ENCODE data around the gene NCAPD2.

NCAPD2 gene

DNA sequence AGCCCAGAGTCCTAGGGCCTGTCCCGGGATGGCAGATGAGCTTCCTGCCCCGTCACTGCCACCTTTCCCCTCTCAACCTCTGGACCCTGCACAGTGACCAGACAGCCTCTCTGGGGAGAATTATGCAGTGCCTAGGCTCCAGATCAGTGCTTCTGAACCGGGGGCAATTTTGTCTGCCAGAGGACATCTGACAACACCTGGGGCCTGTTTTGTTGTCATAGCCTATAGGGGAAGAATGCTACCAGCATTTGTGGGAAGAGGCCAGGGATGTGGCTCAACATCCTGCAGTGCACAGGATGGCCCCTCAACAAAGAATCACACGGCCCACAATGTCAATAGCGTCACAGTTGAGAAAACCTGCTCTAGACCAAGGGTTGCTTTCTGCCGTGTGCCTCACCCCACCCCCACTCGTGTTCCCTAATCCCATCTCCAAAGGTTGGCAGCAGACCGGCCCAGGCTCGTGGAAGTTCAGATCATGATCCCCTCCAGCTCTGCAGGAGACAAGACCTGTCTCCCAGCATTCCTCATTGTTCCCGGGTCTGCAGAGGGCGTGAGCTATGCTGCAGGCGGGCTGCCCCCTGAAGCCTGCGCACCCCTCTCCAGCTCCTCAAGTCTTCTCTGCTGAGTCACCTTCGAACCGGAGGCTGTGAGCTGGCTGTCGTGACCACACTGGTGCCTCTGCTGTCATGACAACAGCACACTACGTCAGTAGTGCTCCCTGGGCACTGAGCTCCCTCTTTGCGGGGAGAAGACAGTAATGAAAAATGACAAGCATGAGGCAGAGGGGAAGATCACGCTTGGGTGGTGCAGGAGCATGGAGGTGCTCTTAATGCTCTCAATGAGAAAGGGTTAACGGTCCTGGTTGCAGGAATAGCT, 38.4 kb downstream of the NCAPD2 start:
- no peak for DNase-seq (ENCODE audit: insufficient read length, low spot score)
- FAIRE-seq: peak; percentile 86

DNA sequence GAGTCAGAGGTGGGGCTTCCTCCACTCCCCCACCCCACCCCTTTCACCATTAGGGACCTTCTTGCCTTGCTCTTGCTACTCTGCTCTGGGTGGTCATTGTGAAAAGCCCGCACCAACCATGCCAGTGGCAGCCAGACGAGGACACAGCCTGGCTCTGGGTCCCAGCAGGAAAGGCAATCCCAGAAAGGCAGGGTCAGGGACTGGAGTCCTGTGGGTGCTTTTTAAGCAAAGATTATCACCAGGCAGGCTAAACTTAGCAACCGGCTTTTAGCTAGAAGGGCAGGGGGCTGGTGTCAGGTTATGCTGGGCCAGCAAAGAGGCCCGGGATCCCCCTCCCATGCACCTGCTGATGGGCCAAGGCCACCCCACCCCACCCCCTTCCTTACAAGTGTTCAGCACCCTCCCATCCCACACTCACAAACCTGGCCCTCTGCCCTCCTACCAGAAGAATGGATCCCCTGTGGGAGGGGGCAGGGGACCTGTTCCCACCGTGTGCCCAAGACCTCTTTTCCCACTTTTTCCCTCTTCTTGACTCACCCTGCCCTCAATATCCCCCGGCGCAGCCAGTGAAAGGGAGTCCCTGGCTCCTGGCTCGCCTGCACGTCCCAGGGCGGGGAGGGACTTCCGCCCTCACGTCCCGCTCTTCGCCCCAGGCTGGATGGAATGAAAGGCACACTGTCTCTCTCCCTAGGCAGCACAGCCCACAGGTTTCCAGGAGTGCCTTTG, 39.2 kb downstream of the NCAPD2 start:
- DNase-seq (ENCODE audit: insufficient read length, low spot score) (no peak), FAIRE-seq (no peak)

DNA sequence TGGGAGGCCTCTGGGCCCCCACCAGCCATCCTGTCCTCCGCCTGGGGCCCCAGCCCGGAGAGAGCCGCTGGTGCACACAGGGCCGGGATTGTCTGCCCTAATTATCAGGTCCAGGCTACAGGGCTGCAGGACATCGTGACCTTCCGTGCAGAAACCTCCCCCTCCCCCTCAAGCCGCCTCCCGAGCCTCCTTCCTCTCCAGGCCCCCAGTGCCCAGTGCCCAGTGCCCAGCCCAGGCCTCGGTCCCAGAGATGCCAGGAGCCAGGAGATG, 39.7 kb downstream of the NCAPD2 start:
- FAIRE-seq: no peak
- DNase-seq (ENCODE audit: insufficient read length, low spot score): no peak

GRCh38 chr12:6533923-6534694, 40.2 kb downstream of the NCAPD2 start, which contains the start of gene GAPDH:
Gene GAPDH, plus strand, starts transcription at chr12:6534517. Its CDS starts 316 bp downstream, at chr12:6534833.
- peak; percentile 86 for FAIRE-seq
- peak; percentile 77 for DNase-seq (ENCODE audit: insufficient read length, low spot score)

GRCh38 chr12:6534695-6534944, 40.7 kb downstream of the NCAPD2 start:
- no peak for DNase-seq (ENCODE audit: insufficient read length, low spot score)
- FAIRE-seq: no peak

DNA sequence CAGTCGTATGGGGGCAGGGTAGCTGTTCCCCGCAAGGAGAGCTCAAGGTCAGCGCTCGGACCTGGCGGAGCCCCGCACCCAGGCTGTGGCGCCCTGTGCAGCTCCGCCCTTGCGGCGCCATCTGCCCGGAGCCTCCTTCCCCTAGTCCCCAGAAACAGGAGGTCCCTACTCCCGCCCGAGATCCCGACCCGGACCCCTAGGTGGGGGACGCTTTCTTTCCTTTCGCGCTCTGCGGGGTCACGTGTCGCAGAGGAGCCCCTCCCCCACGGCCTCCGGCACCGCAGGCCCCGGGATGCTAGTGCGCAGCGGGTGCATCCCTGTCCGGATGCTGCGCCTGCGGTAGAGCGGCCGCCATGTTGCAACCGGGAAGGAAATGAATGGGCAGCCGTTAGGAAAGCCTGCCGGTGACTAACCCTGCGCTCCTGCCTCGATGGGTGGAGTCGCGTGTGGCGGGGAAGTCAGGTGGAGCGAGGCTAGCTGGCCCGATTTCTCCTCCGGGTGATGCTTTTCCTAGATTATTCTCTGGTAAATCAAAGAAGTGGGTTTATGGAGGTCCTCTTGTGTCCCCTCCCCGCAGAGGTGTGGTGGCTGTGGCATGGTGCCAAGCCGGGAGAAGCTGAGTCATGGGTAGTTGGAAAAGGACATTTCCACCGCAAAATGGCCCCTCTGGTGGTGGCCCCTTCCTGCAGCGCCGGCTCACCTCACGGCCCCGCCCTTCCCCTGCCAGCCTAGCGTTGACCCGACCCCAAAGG, 41.2 kb downstream of the NCAPD2 start:
- peak; percentile 33 for DNase-seq (ENCODE audit: insufficient read length, low spot score)
- peak; percentile 76 for FAIRE-seq

DNA sequence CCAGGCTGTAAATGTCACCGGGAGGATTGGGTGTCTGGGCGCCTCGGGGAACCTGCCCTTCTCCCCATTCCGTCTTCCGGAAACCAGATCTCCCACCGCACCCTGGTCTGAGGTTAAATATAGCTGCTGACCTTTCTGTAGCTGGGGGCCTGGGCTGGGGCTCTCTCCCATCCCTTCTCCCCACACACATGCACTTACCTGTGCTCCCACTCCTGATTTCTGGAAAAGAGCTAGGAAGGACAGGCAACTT, 41.7 kb downstream of the NCAPD2 start:
- FAIRE-seq (no peak), DNase-seq (ENCODE audit: insufficient read length, low spot score) (no peak)

GRCh38 chr12:6535960-6536847, 42.3 kb downstream of the NCAPD2 start:
- FAIRE-seq: no peak

GRCh38 chr12:6536894-6537579, 43.1 kb downstream of the NCAPD2 start:
- FAIRE-seq (no peak), DNase-seq (ENCODE audit: insufficient read length, low spot score) (no peak)

More at GRCh38 chr12:6535960-6536847, 42.3 kb downstream of the NCAPD2 start:
- no peak for DNase-seq (ENCODE audit: insufficient read length, low spot score)

GRCh38 chr12:6537580-6538419, 43.9 kb downstream of the NCAPD2 start:
- DNase-seq (ENCODE audit: insufficient read length, low spot score) (peak; percentile 50), FAIRE-seq (peak; percentile 47)

GRCh38 chr12:6538420-6539313, 44.8 kb downstream of the NCAPD2 start:
- DNase-seq (ENCODE audit: insufficient read length, low spot score) (no peak), FAIRE-seq (no peak)

DNA sequence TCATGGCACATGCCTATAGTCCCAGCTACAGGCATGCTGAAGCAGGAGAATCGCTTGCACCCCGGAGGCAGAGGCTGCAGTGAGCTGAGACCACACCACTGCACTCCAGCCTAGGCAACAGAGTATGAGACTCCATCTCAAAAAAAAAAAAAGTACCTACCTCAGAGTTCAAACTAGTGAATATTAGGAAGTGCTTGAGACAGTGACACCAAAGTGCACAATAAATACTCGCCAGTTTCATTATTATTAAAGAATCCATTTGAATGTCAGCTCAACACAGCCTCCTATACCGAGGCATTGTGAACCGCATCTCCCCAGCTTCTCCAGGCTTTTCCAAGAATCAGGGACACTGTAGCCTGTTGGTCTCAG, 45.4 kb downstream of the NCAPD2 start:
- no peak for FAIRE-seq
- no peak for DNase-seq (ENCODE audit: insufficient read length, low spot score)

DNA sequence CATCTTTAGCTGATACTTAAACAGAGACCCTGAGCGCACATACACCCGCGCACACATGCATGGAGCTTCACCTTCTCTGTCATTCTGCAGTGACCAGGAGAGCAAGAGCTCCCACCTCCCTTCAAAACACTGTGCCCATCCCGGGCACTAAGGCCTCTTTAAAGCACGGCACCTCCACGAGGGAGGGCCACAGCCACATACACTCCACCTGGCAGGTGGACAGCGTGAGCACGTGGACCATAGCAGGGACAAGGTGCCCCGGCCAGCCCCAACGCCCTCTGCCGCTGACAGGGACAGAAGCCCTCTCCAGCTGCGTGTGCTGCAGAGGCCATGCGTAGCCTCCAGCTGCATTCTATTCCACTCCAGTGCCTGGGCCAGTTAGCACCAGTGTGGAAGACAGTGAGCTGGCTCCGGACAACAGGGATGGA, 45.8 kb downstream of the NCAPD2 start:
- DNase-seq (ENCODE audit: insufficient read length, low spot score) (no peak), FAIRE-seq (no peak)

DNA sequence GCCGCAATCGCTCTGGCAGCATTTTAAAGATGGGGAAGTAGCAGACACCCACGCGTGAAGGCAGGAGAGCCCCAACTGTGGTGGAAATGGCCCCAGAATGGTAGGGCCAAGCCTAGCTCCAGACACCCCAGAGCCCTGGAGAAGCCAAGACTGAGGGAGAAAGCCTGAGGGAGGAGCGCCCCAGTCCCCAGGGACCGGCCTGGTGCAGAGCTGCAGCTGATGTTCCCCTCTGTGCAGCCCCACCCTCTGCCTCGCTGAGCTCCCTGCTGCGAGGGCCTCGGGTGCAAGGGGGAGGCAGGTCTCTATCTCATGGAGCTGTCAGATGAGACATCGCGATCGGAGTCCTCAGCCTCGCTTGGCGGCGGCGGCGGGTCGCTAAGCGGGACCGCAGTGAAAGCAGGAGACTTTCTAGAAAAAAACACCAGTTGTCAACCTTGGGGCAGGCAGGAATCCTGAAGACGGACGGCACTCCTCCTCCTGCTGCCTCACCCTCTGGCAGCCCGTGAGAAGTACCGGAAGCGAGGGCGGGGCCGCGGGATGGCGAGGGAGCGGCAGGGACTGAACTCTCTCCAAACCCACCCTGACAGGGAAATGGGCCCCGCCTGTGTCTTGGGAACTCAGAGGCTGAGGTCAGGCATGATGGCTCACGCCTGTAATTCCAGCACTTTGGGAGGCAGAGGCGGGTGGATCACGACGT, 46.4 kb downstream of the NCAPD2 start:
- FAIRE-seq: no peak
- DNase-seq (ENCODE audit: insufficient read length, low spot score): no peak

- FAIRE-seq: no peak
- DNase-seq (ENCODE audit: insufficient read length, low spot score): no peak
Observed at GRCh38 chr12:6541371-6542165, 47.7 kb downstream of the NCAPD2 start.

DNA sequence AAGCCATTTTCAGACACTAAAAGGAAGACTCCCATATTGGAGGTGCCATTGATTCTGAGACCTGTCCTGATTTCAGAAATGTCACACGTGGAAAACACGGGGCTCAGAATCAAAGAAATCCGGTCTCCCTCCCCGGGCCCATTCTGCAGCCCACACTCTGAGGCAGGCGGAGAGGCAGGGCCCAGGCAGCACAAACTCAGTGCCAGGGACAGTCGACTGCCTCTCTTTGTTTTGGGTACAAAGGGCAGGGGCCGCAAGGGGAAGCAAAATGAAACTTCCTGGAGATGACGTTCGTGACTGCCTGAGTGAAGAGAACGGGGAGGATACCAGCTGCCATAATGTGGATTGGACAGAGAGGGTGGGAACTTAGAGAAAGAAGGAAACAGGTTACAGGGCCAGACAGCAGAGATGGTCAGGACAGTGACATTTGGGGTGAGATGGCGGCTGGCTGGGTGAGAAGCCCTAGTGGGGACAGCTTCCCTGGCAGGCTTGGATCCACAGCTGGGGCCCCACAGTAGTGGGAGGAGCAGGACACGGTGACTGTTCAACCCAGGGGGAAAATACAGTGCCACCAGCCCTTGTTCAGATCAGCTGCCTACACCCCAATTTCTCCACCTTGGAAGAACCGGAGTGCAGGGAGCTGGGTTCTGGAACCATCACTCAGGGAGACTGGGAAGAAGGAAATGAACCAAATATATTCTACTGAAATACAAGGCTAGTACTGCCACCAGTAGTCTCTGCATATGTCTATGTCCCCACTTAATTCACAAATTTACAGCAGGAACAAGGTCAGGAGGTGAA, 48.5 kb downstream of the NCAPD2 start:
- FAIRE-seq (no peak), DNase-seq (ENCODE audit: insufficient read length, low spot score) (no peak)
